Measurements from ENCODE around the gene MCOLN3. TPM values are rescaled to one million over a fixed set of nuclear protein-coding genes. Genes with fewer than 3 reads are reported as not detected.

Gene MCOLN3
- total RNA-seq, 1 donor from 2014 or later: 0.47 TPM

GRCh38 chr1:85025940-85026339, 22.4 kb downstream of the MCOLN3 start:
- Histone ChIP-seq H3K36me3 (no peaks in the 10 kb centered on the region), H3K4me1 (no peaks in the 10 kb centered on the region), H3K27ac (no peak overlapping the region), H4K20me1 (ENCODE audit: low read depth) (no peaks in the 10 kb centered on the region), H3K79me2 (ENCODE audit: low read depth) (no peaks in the 10 kb centered on the region), H3K9me3 (ENCODE audit: low read depth) (no peaks in the 10 kb centered on the region), H3K9ac (no peak overlapping the region), H3K4me2 (no peak overlapping the region), H3K4me3 (no peak overlapping the region), H3F3A (ENCODE audit: low read depth) (no peaks in the 10 kb centered on the region), H3K27me3 (no peaks in the 10 kb centered on the region), H2AFZ (replicated peaks) (no peak overlapping the region)
- no peaks in the 10 kb centered on the region for H3K9me3 Mint-ChIP-seq
- no peak overlapping the region for H3K27ac Mint-ChIP-seq
- H3K4me3 Mint-ChIP-seq: no peak overlapping the region
- DNase-seq (ENCODE audit: low spot score): no peak
- H3K4me1 Mint-ChIP-seq: no peaks in the 10 kb centered on the region
- TF ChIP-seq, protein P1, sequence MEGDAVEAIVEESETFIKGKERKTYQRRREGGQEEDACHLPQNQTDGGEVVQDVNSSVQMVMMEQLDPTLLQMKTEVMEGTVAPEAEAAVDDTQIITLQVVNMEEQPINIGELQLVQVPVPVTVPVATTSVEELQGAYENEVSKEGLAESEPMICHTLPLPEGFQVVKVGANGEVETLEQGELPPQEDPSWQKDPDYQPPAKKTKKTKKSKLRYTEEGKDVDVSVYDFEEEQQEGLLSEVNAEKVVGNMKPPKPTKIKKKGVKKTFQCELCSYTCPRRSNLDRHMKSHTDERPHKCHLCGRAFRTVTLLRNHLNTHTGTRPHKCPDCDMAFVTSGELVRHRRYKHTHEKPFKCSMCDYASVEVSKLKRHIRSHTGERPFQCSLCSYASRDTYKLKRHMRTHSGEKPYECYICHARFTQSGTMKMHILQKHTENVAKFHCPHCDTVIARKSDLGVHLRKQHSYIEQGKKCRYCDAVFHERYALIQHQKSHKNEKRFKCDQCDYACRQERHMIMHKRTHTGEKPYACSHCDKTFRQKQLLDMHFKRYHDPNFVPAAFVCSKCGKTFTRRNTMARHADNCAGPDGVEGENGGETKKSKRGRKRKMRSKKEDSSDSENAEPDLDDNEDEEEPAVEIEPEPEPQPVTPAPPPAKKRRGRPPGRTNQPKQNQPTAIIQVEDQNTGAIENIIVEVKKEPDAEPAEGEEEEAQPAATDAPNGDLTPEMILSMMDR (IDR thresholded peaks at IDR 0.05): no peak
- TF ChIP-seq EZH2 (IDR thresholded peaks at IDR 0.05) (no peak), EZH2phosphoT487 (IDR thresholded peaks at IDR 0.05) (no peak)
- no peaks in the 10 kb centered on the region for H3K27me3 Mint-ChIP-seq (ENCODE audit: insufficient read depth, low read depth)
- H3K36me3 Mint-ChIP-seq: no peaks in the 10 kb centered on the region

DNA sequence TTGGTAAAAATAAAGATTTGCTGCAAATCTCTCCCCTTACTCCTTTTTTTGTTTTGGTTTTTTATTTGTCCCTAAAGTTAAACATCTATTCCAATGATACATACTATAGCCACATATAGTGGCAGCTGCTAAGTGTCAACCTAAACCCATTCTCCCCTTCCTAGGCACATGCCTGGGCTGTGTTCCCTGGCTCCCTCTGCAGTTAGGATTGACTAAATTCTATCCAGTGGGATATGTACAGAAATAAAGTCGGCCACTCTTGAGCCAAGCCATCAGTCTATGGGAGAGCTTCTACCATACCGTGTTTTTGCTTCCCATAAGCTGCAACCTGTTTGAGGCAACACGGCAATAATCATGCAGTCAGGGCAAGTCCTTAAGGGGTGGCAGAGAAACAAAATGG, 23.6 kb downstream of the MCOLN3 start:
- no peaks in the 10 kb centered on the region for H3K4me1 ChIP-seq
- no peak overlapping the region for H3K4me3 Mint-ChIP-seq
- no peak overlapping the region for H3K27ac Mint-ChIP-seq
- no peak overlapping the region for H3K27ac ChIP-seq
- H3K27me3 ChIP-seq: no peaks in the 10 kb centered on the region
- no peak for DNase-seq (ENCODE audit: low spot score)
- H3K4me1 Mint-ChIP-seq: peaks cover 9% of the 10 kb centered on the region
- H3K9me3 Mint-ChIP-seq: no peaks in the 10 kb centered on the region
- H3K36me3 Mint-ChIP-seq: no peaks in the 10 kb centered on the region
- H3F3A ChIP-seq (ENCODE audit: low read depth): no peaks in the 10 kb centered on the region
- H3K4me3 ChIP-seq: no peak overlapping the region
- TF ChIP-seq, protein P1 (IDR thresholded peaks at IDR 0.05): peak; percentile 16
- no peak for TF ChIP-seq EZH2phosphoT487 (IDR thresholded peaks at IDR 0.05)
- no peaks in the 10 kb centered on the region for H3K79me2 ChIP-seq (ENCODE audit: low read depth)
- H3K9ac ChIP-seq: no peak overlapping the region
- no peaks in the 10 kb centered on the region for H3K9me3 ChIP-seq (ENCODE audit: low read depth)
- H3K4me2 ChIP-seq: no peak overlapping the region
- H4K20me1 ChIP-seq (ENCODE audit: low read depth): no peaks in the 10 kb centered on the region
- no peaks in the 10 kb centered on the region for H3K36me3 ChIP-seq
- H2AFZ ChIP-seq (replicated peaks): no peak overlapping the region
- H3K27me3 Mint-ChIP-seq (ENCODE audit: insufficient read depth, low read depth): no peaks in the 10 kb centered on the region

DNA sequence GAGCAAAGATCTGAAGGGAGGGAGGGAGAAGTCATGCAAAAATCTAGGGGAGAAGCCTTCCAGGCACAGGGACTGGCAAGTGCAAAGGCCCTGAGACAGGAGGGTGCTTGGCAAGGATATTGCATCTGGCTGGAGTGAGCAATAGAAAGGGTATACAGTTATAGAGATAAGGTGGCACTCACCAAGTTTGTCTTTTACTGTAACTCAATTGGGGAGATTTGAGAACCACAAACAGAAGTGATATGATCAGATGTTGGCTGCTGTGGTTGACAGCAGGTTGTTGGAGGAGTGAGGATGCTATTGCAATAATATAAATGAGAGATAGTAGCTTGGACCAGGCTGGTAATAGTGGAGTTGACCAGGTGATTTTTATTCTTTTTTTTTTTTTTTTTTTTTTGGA, 25.6 kb downstream of the MCOLN3 start:
- H3K4me1 Mint-ChIP-seq: peaks cover 15% of the 10 kb centered on the region

More for the DNA sequence above, 25.6 kb downstream of the MCOLN3 start:
- H3K36me3 ChIP-seq: no peaks in the 10 kb centered on the region
- H3K27ac Mint-ChIP-seq: no peak overlapping the region
- H3K79me2 ChIP-seq (ENCODE audit: low read depth): no peaks in the 10 kb centered on the region
- H3K9me3 Mint-ChIP-seq: no peaks in the 10 kb centered on the region
- no peaks in the 10 kb centered on the region for H3K9me3 ChIP-seq (ENCODE audit: low read depth)
- H3K9ac ChIP-seq: no peak overlapping the region
- H3K27ac ChIP-seq: no peak overlapping the region
- no peaks in the 10 kb centered on the region for H3K4me1 ChIP-seq
- H2AFZ ChIP-seq (replicated peaks): no peak overlapping the region
- DNase-seq (ENCODE audit: low spot score): no peak
- no peak overlapping the region for H3K4me2 ChIP-seq
- H3K4me3 ChIP-seq: no peak overlapping the region
- H3K27me3 ChIP-seq: no peaks in the 10 kb centered on the region
- H3K27me3 Mint-ChIP-seq (ENCODE audit: insufficient read depth, low read depth): no peaks in the 10 kb centered on the region
- TF ChIP-seq, protein P1 (IDR thresholded peaks at IDR 0.05): no peak
- no peak for TF ChIP-seq EZH2phosphoT487 (IDR thresholded peaks at IDR 0.05)
- no peaks in the 10 kb centered on the region for H3F3A ChIP-seq (ENCODE audit: low read depth)
- no peak overlapping the region for H3K4me3 Mint-ChIP-seq
- no peaks in the 10 kb centered on the region for H3K36me3 Mint-ChIP-seq
- H4K20me1 ChIP-seq (ENCODE audit: low read depth): no peaks in the 10 kb centered on the region

Data from neural progenitor cell (in vitro differentiated cells).